Measurements from ENCODE around the gene THRSP.
"Not testable (repeated sequence)": the region's sequence is repeated elsewhere in the genome, so short reads cannot be mapped to it uniquely, and the experiment has no call there.

The THRSP gene

GRCh38 chr11:78039919-78040671, 23.6 kb upstream of the THRSP start:
- peak; percentile 50 for DNase-seq

GRCh38 chr11:78040691-78041379, 22.8 kb upstream of the THRSP start:
- DNase-seq, result no peak

GRCh38 chr11:78041380-78041719, 22.3 kb upstream of the THRSP start:
- not testable (repeated sequence) for DNase-seq

- no peak for DNase-seq
These were observed 21.7 kb upstream of the THRSP start for GRCh38 chr11:78041843-78042440.

- no peak for DNase-seq
These were observed 19.0 kb upstream of the THRSP start for GRCh38 chr11:78044706-78045105.

GRCh38 chr11:78045851-78046485, 17.7 kb upstream of the THRSP start:
- peak; percentile 84 for DNase-seq

- DNase-seq, result no peak
These were observed 17.2 kb upstream of the THRSP start for GRCh38 chr11:78046486-78046854.

GRCh38 chr11:78048561-78048960, 15.1 kb upstream of the THRSP start:
- DNase-seq, result no peak

GRCh38 chr11:78049348-78049747, 14.3 kb upstream of the THRSP start:
- DNase-seq, result no peak

- no peak for DNase-seq
These were observed 12.5 kb upstream of the THRSP start for GRCh38 chr11:78050964-78051831.

GRCh38 chr11:78054971-78055370, 8.7 kb upstream of the THRSP start:
- no peak for DNase-seq

GRCh38 chr11:78056093-78056492, 7.6 kb upstream of the THRSP start:
- DNase-seq, result no peak

GRCh38 chr11:78057462-78058055, 6.1 kb upstream of the THRSP start:
- DNase-seq, result no peak

- not testable (repeated sequence) for DNase-seq
These were observed 3.8 kb upstream of the THRSP start for GRCh38 chr11:78059749-78060328.

GRCh38 chr11:78060533-78060932, 3.1 kb upstream of the THRSP start:
- DNase-seq, result no peak

- DNase-seq, result no peak
These were observed 2.4 kb upstream of the THRSP start for GRCh38 chr11:78061088-78061920.

- DNase-seq, result no peak
These were observed 1.7 kb upstream of the THRSP start for GRCh38 chr11:78061921-78062311.

GRCh38 chr11:78062671-78063070, 990 bp upstream of the THRSP start:
- no peak for DNase-seq

GRCh38 chr11:78065203-78065602, 1.5 kb downstream of the THRSP start:
- no peak for DNase-seq

- DNase-seq, result no peak
These were observed 2.8 kb downstream of the THRSP start for GRCh38 chr11:78066471-78066870.

- DNase-seq, result no peak
These were observed 4.0 kb downstream of the THRSP start for GRCh38 chr11:78067704-78068103.

Measured in activated CD4-positive, alpha-beta T cell treated with anti-CD3 and anti-CD28 coated beads, Interleukin-2, Interleukin-6, amounts not matched to agents 100 ng/mL and 50 ng/mL, durations not matched to agents 16 hours and 8 hours (primary cell).